Adipocyte (in vitro differentiated cells): Measurements from ENCODE around the gene UNC5B.

ENCODE experiments used
- DNase-seq: peaks from one replicate; pipeline ENCODE4 v3.0.0-alpha.2; 2015; ENCODE audit warnings: low read depth
- H3K27me3 ChIP-seq: replicated peaks from 2 replicates; pipeline ENCODE4 v1.7.0; 2013; ENCODE audit warnings: mild to moderate bottlenecking, low read length, moderate library complexity; ENCODE audit not compliant: control insufficient read depth, insufficient read depth
- H3K36me3 ChIP-seq: 2 replicates; pipeline ENCODE4 v1.7.0; 2013; ENCODE audit warnings: low read length, mild to moderate bottlenecking, moderate library complexity; ENCODE audit not compliant: control insufficient read depth, insufficient read depth, severe bottlenecking
- H3K4me1 ChIP-seq: 2 replicates; pipeline ENCODE4 v1.7.0; 2013; ENCODE audit warnings: mild to moderate bottlenecking, low read length, moderate library complexity; ENCODE audit not compliant: control insufficient read depth, insufficient read depth
- H3K4me3 ChIP-seq: 2 replicates; pipeline ENCODE4 v1.7.0; 2013; ENCODE audit warnings: mild to moderate bottlenecking, low read length, moderate library complexity
- H3K9ac ChIP-seq: 2 replicates; pipeline ENCODE4 v1.7.0; 2013; ENCODE audit warnings: mild to moderate bottlenecking, low read length, moderate library complexity
- H3K9me3 ChIP-seq: 2 replicates; pipeline ENCODE4 v1.7.0; 2013; ENCODE audit warnings: mild to moderate bottlenecking, low read length, moderate library complexity; ENCODE audit not compliant: control insufficient read depth

The UNC5B gene

GRCh38 chr10:71209352-71209715 lies 3.0 kb upstream of the UNC5B start:
- peaks cover 11% of the 10 kb centered on the region for H3K4me1 ChIP-seq
- no peak overlapping the region for H3K4me3 ChIP-seq
- no peaks in the 10 kb centered on the region for H3K36me3 ChIP-seq
- DNase-seq: no peak
- H3K9ac ChIP-seq: no peak overlapping the region
- no peaks in the 10 kb centered on the region for H3K9me3 ChIP-seq
- H3K27me3 ChIP-seq: peaks cover 48% of the 10 kb centered on the region

DNA sequence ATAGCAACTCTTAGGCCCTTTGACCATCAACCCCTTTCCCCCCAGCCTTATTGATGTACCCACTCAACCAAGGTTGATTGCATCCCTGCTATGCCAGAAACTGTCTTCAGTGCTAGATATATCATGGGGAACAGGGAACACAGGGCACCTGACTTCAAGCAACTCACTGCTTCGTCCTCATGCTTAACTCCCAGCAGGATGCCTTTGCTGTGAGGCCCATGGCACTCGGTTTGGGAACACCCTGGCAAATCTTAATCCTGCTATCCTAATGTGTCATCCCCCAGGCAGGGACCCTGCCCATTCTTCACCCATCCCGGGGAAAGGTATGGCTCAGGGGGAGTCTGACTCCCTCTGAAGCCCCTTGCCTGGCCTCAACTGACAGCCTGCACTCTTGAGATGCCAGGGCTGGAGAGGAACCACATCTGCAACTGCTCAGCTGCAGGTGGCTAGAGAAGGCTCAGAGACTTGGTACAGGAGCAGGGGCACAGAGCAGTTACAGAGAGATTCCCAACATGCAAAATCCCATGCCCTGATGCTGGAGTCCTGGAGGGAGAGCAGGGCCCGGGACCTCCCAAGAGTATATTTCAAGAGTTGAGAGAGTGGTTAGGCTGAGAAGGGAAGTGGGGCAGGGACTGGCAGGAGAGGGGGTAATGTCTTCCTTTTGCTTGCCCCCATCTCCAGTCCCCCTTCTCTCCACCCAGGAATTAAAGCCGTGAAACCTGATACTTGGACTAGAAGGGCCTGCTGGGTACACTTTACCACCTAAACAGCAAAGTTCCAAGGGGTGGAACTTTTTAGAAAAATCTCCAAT lies 2.4 kb upstream of the UNC5B start:
- no peak for DNase-seq
- no peaks in the 10 kb centered on the region for H3K36me3 ChIP-seq
- H3K9ac ChIP-seq: no peak overlapping the region
- peaks cover 43% of the 10 kb centered on the region for H3K27me3 ChIP-seq
- H3K9me3 ChIP-seq: no peaks in the 10 kb centered on the region
- no peak overlapping the region for H3K4me3 ChIP-seq
- peaks cover 14% of the 10 kb centered on the region for H3K4me1 ChIP-seq

DNA sequence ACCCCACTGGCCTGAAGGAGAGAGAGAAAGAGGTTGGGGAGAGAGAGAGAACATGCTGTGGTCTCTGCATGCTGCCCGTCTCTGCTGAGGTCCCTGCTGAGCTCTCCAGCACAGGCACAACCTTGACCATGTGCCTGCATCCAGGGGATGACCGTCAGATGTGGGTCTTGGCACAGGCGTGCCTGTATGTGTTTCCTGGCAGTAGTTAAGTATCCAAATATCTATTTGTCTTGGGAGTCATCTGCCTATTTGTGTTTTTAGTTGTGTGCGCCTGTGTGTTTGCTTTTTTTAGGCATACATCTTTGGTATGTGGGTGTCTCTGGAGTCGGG lies 1.9 kb upstream of the UNC5B start:
- DNase-seq: no peak
- no peak overlapping the region for H3K9ac ChIP-seq
- H3K27me3 ChIP-seq: peaks cover 41% of the 10 kb centered on the region
- H3K4me3 ChIP-seq: no peak overlapping the region
- peaks cover 14% of the 10 kb centered on the region for H3K4me1 ChIP-seq
- no peaks in the 10 kb centered on the region for H3K36me3 ChIP-seq
- no peaks in the 10 kb centered on the region for H3K9me3 ChIP-seq

DNA sequence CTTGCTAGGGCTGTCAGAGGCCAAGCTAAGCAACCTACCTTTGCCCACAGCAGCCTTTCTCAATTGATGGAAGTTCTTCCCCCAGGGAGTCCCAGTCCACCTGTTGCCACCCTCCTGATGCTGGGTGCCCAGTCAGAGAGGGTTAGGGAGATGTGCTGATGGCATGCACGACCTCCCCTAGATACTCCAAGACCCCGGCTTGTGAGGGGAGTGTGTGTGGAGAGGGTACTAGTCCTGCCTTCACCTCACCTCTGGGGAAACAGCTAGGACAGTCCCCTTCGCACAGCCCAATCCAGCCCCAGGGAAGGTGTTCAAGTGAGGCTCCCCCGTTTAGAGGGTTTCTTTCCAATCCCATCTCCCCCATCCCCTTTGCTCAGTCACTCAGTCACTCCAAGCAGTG lies 1.3 kb upstream of the UNC5B start:
- Histone ChIP-seq H3K9me3 (no peaks in the 10 kb centered on the region), H3K4me3 (no peak overlapping the region), H3K9ac (no peak overlapping the region), H3K27me3 (peaks cover 36% of the 10 kb centered on the region), H3K4me1 (peaks cover 14% of the 10 kb centered on the region), H3K36me3 (no peaks in the 10 kb centered on the region)
- no peak for DNase-seq

DNA sequence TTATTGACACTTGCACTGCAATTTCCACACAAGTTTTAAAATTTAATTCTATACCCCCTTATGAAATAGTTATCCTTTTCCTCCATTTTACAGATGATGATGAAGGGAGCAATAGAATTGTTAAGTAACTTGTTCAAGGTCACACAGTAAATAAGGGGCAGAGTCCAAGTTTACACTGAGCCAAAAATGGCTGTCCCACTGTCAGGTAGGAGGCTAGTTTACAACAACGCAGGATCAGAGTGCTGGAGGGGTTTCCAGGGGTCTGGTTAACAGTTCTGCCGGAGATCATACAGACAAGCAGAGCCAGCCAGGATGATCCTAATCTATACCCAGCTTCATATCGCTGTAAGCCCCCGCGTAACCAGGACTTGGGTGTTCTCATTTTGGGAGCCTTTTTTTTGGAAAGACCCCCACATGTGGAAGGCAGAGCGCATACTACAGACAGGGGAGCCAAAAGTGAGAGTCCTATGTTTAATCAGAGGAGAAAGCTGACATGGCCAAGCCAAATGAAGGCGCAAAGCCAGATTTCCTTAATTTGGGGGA lies 524 bp upstream of the UNC5B start:
- H3K4me3 ChIP-seq: peak overlapping the region; percentile 90

DNA sequence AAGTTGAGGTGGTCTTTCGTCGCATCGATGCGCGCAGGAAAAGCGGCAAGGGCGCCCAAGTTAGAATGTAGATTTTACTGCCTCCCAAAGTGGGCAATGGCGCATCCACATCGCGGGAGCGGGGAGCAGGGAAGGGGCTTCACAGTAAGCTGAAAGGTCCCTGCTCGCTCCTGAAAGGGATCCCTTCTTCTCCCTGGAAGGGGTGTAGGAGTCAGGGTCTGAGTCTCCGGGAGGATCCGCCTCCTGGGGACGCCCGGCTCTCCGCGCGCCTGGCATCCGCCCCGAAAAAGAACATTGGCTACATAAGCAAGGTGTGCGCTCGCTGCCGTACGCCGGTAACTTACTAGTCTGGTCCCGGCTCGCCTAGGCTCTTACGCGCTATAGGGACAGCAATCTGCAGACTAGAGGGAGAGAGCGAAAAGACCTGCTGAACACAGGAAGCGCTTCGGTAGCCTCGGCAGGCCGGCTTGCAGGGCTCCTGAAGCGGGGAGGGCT lies 804 bp downstream of the UNC5B start:
- peak overlapping the region; percentile 89 for H3K9ac ChIP-seq
- H3K36me3 ChIP-seq: no peaks in the 10 kb centered on the region
- H3K4me3 ChIP-seq: peak overlapping the region; percentile 90
- peaks cover 25% of the 10 kb centered on the region for H3K4me1 ChIP-seq
- peak; percentile 79 for DNase-seq
- no peaks in the 10 kb centered on the region for H3K9me3 ChIP-seq
- peaks cover 25% of the 10 kb centered on the region for H3K27me3 ChIP-seq

More for the DNA sequence above, 524 bp upstream of the UNC5B start:
- H3K4me1 ChIP-seq: peaks cover 20% of the 10 kb centered on the region
- DNase-seq: no peak
- peaks cover 28% of the 10 kb centered on the region for H3K27me3 ChIP-seq
- peak overlapping the region; percentile 78 for H3K9ac ChIP-seq
- H3K9me3 ChIP-seq: no peaks in the 10 kb centered on the region
- H3K36me3 ChIP-seq: no peaks in the 10 kb centered on the region

- Histone ChIP-seq H3K36me3 (no peaks in the 10 kb centered on the region), H3K4me3 (peak overlapping the region; percentile 90), H3K27me3 (peaks cover 25% of the 10 kb centered on the region), H3K9me3 (no peaks in the 10 kb centered on the region), H3K9ac (peak overlapping the region; percentile 89), H3K4me1 (peaks cover 25% of the 10 kb centered on the region)
- peak; percentile 66 for DNase-seq
Observed at GRCh38 chr10:71213761-71214440, 1.5 kb downstream of the UNC5B start.

GRCh38 chr10:71214641-71215559 lies 2.5 kb downstream of the UNC5B start:
- Histone ChIP-seq H3K4me1 (peaks cover 25% of the 10 kb centered on the region), H3K9ac (peak overlapping the region; percentile 89), H3K27me3 (peaks cover 17% of the 10 kb centered on the region), H3K36me3 (no peaks in the 10 kb centered on the region), H3K4me3 (peak overlapping the region; percentile 90), H3K9me3 (no peaks in the 10 kb centered on the region)
- no peak for DNase-seq

DNA sequence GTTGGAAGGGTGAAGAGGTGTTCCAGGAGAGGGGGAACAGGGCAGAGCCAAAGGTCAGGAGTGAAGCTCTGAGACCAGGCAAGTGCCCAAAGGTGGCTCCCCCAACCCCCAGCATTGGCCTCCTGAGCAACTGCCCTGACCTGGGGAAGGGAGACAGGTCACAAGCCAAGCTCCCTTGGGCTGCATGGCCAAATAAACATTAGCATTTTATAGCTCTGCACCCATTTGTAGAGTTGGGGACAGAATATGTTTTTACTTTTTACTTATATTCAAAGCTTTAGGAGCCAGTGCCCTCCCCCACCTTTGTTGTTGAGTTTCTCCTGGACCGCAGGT lies 4.0 kb downstream of the UNC5B start:
- H3K36me3 ChIP-seq: no peaks in the 10 kb centered on the region
- H3K4me1 ChIP-seq: peaks cover 25% of the 10 kb centered on the region
- peaks cover 3% of the 10 kb centered on the region for H3K27me3 ChIP-seq
- peak overlapping the region; percentile 79 for H3K9ac ChIP-seq
- no peak for DNase-seq
- H3K9me3 ChIP-seq: no peaks in the 10 kb centered on the region
- H3K4me3 ChIP-seq: peak overlapping the region; percentile 80

GRCh38 chr10:71216751-71217265 lies 4.4 kb downstream of the UNC5B start:
- H3K9me3 ChIP-seq: no peaks in the 10 kb centered on the region
- H3K4me3 ChIP-seq: peak overlapping the region; percentile 80
- DNase-seq: peak; percentile 51
- peak overlapping the region; percentile 79 for H3K9ac ChIP-seq
- H3K27me3 ChIP-seq: no peaks in the 10 kb centered on the region
- no peaks in the 10 kb centered on the region for H3K36me3 ChIP-seq
- peaks cover 25% of the 10 kb centered on the region for H3K4me1 ChIP-seq
